VCaP (cell line): Measurements from ENCODE around the gene SCYL2.

Source experiments
- H3K27ac ChIP-seq: fragments of 450-650 bp; 2 replicates; pipeline ENCODE4 v1.5.1; 2017
- CTCF ChIP-seq: fragments of 450-650 bp; conservative IDR thresholded peaks from 2 replicates; pipeline ENCODE4 v1.5.1; 2017; ENCODE audit warnings: mild to moderate bottlenecking, moderate library complexity

Gene SCYL2

GRCh38 chr12:100234166-100234565 lies 32.8 kb upstream of the SCYL2 start:
- H3K27ac ChIP-seq = peak overlapping the region; percentile 40
- no peak for TF ChIP-seq CTCF

- H3K27ac ChIP-seq = peak overlapping the region; percentile 40
- TF ChIP-seq CTCF = peak; percentile 95
These were observed 32.2 kb upstream of the SCYL2 start for GRCh38 chr12:100234591-100235304.

GRCh38 chr12:100238801-100239200 lies 28.2 kb upstream of the SCYL2 start:
- no peak for TF ChIP-seq CTCF
- no peak overlapping the region for H3K27ac ChIP-seq

- TF ChIP-seq CTCF = no peak
These were observed 27.4 kb upstream of the SCYL2 start for GRCh38 chr12:100239589-100239988.

GRCh38 chr12:100243137-100243536 lies 23.8 kb upstream of the SCYL2 start:
- no peak for TF ChIP-seq CTCF
- no peak overlapping the region for H3K27ac ChIP-seq

More at GRCh38 chr12:100239589-100239988, 27.4 kb upstream of the SCYL2 start:
- no peak overlapping the region for H3K27ac ChIP-seq

- no peak overlapping the region for H3K27ac ChIP-seq
- no peak for TF ChIP-seq CTCF
These were observed 19.2 kb upstream of the SCYL2 start for GRCh38 chr12:100247765-100248164.

- no peak for TF ChIP-seq CTCF
- no peak overlapping the region for H3K27ac ChIP-seq
These were observed 18.1 kb upstream of the SCYL2 start for GRCh38 chr12:100248886-100249285.
